Activated T-cell treated with anti-CD3 and anti-CD28 coated beads for 1 hour (primary cell): ENCODE measurements around the gene STMN3.
"Not testable (repeated sequence)": the region's sequence is repeated elsewhere in the genome, so short reads cannot be mapped to it uniquely, and the experiment has no call there.

Experiments
- DNase-seq: peaks from one replicate; pipeline ENCODE4 v3.0.0-alpha.2; 2020; ENCODE audit warnings: low read depth

The STMN3 gene

DNA sequence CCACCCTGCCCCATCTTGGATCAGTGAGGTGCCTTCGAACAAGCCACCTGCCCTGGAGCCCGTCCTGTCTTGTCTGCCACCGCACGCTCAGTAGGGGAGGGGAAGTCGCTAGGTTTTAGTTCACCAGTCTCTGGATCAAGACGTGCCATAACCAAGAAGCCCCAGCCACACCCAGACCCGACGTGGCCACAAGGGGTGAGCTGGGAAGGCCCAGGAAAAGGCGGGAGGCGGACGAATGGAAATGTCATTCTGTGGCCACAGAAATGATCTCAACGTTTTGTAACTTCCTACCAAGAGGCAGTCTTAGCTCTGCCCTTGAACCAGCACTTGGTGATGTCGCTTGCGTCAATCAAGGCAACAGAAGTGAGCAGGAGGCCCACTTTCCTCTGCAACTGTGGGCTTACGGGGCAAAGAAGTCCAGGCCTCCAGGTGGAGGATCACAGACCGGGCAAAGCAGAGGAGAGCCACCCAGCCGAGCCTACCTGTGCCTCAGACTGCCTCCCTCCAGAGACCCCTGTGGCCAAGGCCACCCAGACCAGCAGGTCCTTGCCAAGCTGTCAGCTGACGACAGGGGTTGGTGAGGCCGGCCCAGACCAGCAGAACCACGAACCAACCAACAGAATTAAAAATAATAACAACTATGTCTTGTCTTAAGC lies 40.8 kb downstream of the STMN3 start:
- no peak for DNase-seq

DNA sequence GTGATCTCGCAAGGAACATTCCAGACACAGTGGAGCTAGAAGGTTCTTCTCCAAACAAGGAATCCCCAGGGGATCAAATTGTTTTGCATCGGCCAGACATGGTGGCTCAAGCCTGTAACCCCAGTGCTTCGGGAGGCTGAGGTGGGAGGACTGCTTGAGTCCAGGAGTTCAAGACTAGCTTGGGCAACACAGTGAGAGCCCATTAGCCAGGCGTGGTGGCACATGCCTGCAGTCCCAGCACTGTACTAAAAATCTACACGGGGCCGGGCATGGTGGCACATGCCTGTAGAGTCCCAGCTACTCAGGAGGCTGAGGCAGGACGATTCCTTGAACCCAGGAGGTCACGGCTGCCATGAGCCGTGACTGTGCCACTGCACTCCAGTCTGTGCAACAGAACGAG lies 41.6 kb downstream of the STMN3 start:
- no peak for DNase-seq

DNA sequence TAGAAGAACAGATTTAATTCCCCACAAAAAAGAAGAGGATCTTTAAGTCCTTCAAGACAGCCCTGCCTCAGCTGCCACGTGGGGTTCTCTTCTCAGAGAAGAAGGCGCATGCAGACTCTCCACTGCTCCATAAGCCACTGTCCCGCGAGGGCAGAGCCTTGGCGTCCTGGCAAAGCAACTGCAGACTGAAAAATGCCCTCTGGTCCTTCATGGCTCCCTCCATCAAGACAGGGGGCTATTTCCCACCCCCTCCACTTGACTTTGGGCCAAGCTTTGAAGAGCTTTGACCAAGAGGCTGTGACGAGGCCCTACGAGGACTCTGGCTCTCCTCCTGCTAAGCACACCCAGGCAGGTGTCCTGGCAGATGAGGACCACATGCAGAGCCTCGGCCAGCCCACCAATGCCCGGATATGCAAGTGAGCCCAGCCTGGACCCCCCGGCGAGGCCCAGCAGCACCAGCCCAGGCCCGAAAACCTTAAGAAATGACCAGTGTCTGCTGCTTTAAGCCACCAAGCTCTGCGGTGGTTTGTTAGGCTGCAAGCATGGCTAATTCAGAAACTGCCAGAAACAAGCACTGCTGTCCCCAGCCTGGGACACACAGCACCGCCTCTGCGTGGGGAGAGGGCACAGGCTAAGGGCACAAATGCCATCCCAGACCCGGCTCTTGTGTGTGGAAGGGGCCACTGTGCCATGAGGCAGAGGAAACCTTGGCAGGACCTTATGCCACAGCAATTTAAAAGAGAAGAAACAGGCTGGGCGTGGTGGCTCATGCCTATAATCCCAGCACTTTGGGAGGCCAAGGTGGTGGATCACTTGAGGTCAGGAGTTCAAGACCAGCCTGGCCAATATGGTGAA lies 42.4 kb downstream of the STMN3 start:
- DNase-seq, result no peak

DNA sequence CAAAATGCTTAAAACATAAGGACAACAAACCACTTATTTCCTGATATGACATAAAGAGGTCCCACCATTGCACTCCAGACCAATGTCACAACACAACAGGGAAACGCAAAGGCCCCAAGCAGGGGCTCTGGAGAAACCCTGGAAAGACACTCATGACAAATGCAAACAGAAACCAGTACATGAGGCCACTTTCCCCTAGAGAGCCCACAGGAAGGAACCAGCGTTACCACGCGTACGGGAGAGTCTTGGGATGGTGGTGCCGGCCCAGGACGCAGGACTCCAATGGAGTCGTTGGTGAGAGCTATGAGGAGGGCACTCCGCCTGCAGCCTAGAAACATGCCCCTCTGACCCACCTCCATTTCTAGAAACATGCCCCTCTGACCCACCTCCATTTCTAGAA lies 46.5 kb downstream of the STMN3 start:
- DNase-seq, result no peak

DNA sequence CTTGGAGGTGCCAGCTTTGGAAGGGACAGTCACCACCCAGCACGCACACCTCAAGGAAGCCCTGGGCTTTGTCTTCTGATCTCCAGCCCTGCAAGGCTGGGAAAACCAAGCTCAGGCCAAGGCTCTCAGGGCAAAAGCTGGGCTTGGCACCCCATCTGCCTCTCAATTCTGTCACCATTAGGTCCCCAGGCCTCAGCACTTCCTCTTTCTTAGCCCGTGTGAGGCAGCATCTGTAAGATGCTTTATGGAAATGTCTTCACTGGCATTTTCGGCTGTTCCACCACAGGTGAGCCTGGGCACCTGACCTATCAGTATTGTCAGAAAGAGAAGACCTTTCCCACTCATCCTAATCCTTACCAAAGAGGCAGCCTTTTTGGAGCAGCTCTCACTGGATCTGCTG lies 50.9 kb downstream of the STMN3 start:
- no peak for DNase-seq

DNA sequence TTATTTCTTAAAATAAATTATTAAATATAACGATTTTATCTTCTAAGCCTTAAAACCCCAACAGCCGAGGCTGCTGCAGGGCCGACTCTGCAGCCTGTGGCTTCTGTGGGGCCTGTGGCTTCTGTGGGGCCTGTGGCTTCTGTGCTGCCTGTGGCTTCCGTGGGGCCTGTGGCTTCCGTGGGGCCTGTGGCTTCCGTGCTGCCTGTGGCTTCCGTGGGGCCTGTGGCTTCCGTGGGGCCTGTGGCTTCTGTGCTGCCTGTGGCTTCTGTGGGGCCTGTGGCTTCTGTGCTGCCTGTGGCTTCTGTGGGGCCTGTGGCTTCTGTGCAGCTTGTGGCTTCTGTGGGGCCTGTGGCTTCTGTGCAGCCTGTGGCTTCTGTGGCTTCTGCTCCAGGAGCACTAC lies 51.5 kb downstream of the STMN3 start:
- not testable (repeated sequence) for DNase-seq

DNA sequence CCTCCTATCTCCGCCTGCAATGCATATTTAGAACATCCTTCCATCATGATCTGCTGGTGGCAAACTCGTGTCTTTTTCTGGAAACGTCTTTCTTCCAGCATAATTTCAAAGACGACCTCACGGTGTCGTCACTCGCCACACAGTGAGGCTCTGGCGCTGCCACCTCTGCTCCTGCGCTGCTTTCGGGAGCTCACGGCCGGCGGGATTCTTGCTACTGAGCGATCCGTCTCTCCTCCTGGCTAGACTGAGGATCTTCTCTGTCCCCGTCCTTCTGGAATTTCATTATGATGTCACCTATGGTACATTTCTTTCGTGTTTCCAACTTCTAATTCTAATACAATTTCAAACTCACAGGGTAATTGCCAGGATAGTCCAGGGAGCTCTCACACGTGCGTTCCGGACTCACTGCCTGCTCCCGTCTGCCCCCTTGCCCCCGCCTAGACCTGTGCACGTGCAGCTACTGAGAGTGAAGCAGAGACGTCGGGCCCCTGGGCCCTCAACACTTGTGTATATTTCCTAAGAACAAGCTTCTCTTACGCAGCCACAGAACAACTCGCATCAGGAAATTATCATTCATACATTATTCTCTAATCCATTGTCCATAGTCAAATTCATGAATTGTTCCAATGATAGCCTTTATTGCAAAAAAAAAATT lies 53.7 kb downstream of the STMN3 start:
- no peak for DNase-seq

DNA sequence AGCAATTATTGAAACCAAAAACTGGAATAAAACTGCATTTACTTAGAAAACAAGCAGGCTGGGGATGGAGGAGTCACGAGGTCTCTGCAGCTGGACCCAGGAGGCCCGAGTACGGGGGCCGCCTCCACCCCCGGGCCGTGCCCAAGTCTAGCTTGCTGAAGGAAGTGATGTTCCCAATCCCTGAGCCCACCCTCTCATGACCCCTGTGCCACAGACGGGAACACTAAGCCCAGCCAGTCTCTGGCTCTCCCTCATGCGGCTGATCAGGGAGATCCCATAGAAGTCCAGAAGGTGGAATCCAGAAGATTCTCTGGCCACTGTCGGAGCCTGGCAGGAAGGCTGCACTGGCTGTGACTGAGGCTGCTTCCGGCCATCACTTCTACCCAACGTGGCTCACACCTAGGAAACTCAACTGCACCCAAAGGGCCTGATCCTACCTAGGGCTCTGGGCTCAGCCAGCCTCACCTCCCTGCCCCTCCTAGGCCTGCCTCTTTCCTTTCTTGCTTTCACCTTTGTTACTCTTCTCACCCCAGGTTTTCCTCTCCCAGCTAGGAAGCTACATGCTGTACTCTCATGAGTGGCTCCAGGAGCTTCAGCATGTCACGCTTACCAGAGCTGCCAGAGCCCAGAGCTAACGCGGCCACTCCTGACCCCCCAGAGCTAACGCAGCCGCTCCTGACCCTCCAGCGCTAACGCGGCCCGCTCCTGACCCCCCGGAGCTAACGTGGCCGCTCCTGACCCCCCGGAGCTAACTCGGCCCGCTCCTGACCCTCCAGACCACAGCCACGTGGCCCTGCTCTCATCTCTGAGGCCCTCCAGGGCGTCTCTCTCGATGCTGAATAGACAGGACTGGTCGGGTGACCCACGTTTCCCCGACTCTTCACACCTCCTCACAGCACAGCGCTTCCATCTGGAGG lies 54.5 kb downstream of the STMN3 start:
- no peak for DNase-seq

DNA sequence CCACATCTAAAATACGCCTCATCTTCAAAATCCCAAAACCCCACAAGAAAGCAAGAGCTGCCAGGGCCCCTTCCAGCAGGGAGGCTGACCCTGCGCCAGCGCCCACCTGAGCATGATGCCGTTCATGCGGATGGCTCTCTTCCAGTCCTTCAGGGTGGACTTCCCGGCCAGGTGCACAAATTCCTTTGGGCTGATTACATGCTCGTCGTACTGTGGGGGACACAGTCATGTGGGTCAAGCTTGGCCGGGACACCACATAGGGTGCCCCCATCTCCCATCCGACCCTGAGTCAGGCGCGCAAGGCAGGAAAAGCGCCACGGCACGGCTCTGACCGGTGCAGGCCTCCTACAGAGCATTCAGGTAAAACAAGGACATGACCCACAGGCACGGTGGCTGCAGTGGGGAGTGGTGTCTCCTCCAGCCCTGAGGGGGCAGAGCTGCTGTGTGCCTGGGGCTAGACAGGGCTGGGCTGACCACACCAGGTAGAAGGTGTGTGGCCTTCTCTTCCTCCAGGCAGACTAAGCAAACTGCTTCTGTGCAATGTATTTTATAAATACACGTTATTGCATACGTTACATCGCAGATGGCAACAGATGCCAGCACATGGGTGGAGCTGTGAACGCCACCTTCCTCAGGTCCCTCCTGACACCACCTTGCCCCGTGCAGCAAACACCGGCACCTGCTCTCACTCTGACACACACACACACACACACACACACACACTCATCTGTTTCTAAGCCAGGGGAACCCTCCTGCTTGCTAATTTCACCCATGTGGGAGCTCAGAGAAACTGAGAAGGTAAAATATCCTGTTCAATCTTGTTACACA lies 55.4 kb downstream of the STMN3 start:
- no peak for DNase-seq

DNA sequence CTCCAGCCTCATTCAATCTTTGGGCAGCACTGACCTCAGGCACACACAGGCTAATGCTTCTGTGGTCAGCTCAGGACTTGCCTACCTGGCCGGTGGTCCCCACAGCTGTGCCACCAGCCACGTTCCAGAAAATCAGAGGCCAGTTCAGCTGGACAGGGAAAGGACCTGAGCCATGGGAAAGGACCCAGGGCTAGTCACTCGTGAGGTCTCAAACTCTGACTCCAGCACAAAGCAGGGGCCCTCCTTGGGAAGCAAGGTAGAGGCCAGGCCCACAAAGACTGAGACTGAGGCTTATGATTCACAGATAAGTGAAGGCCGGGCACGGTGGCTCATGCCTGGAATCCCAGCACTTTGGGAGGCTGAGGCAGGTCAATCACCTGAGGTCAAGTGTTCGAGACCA lies 56.8 kb downstream of the STMN3 start:
- no peak for DNase-seq

DNA sequence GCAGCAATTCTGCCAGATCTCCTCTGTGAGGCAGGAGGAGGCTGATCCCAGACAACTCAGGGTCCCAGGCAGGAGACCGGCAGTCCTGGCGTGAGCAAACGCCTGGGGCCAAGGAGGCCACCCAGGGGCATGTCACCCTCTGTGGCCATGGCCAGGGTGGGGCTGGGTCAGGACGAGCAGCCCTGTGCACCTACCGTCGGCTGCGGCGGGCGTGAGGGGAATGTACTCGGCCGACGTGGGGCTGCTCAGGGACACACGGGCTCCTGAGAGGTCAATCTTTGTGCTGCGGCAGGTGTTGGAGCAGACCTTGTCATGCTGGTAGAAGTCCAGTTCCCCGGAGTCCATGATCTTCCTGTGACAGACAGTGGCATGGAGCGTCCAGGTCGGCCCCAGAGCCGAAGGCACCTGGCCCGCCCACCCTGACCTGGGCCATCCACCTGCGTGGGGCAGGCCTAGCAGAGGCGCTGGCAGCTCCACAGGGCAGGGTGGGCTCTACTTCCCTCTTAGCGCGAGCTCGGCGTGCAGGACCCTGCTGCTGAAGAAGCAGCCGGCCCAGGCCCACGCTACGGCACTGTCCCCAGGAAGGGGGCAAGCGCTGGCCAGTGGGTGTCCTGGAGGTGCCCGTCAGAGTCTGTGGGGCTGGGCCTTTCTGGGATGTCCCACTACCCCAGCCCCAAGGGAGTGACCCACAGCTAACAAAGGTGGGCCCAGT lies 57.7 kb downstream of the STMN3 start:
- DNase-seq, result no peak

DNA sequence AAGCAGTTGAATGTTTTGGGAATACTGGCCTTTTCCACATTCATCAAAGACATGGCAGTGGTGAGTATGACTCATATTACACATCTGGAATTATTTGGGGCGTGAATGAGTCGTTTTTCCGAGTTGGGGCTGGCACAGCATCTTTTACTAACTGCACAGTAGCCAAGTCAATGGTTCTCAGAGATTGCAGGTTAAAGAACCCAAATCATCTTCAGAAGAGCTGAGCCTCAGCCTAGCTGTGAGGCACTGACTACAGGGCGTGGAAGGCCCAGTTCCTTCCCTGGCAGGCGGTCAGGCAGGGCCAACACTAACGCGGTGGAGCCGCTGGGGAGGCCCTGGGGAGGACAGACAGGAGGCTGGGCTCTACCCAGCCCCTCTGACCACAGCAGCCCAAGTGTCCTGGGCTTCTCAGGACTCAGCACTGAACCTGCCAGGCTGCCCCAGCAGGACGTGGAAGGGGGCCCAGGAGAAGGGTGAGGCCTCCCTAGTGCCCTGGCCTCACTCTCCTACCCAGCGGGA lies 59.1 kb downstream of the STMN3 start:
- DNase-seq, result no peak

DNA sequence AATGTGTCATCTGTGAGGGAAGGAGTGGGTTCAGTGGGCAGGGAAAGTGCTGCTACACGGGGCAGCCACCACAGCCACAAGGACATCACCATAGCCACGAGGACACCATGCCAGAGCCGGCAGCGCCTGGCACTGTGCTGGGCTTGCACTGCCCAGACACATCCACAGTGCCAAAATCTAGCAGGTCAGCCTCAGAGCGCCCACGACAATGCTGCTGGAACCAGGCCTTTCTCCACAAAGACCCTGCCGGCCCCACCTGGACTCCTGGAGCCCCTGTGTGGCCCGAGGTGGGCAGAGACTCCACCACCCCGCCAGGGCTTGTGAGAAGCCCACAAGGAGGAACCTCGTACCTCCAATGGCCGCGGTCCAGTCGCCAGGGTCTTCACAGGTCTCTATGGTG lies 60.6 kb downstream of the STMN3 start:
- no peak for DNase-seq

DNA sequence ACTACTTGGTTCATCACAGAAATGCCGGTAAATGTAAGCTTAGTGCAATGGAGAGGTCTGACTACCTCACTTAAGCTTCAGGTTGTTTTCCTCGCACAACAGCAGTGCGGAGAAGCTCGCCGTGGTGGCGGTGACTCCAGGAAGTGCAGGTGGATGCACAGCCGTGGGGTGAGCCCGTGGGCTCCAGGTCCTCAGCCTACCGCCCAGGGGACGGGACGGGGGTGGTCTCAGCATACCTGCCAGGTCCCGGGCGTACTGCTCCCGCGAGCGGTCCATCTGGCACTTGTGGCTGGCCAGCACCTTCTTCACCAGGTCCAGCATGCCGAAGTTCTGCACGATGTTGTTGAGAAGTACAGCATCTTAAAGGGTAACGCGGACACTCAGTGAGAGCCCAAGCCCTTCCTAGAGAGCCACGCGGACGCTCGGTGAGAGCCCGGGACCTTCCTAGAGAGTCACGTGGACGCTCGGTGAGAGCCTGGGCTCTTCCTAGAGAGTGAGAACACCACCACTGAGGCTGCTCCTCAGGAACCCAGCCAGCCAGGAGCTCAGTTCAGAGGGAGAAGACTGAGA lies 61.4 kb downstream of the STMN3 start:
- no peak for DNase-seq

DNA sequence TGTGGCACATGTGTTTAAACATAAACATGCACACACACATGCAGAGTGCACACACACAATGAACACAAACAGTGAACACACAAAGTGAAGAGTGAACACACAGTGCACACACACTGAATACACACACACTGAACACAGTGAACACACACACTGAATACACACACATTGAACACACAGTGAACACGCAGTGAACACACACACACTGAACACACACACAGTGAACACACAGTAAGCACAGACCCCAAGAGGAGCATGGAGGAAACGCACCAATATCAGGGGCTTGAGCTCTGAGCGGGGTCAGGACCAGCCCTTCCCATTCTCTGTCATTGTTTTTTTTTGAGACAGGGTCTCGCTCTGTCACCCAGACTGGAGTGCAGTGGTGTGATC lies 62.1 kb downstream of the STMN3 start:
- DNase-seq, result no peak

DNA sequence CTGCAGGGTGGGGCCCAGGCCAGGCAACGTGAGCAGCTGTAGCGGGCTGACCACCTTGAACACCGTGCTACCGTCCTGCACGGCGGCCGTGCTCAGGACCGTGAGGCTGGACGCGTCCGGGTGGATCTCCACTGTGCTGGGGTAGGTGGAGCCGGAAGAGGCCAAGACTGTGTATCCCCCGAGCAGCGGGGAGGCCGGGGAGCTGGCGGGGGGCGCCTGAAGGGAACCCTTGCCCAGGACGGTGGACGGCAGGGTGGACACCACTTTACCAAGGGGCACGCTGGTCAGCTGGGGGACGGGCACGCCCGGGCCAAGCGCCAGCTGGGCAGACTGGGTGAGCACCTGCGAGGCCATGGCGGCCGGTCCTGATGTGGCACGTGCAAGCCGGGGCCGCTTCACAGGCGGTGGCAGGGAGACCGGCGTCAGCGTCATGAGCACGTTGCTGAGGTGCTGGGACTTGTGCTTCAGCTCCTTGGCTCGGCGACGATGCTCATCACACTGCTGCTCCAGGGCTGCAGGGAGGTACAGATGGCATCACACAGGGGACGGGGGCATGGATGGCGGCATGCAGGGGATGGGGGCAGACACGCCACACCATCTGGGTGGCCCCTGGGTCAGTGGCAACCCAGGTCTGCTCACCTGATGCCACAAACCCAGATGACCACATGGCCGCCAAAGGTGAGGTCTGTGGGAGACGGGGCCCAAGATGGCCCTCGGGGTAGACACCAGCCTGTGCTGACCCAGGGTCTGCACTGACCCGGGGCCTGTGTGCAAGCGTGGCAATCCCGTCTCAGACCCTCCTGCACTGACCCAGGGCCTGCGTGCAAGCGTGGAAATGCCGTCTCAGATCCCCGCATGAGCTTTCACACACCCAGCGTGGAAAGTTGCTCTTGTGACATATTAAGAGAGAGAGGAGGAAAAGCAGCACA lies 62.7 kb downstream of the STMN3 start:
- DNase-seq, result no peak
